HG03097 (cell line): ENCODE results near the gene RNF220.
A peak's percentile ranks its signal among the peaks of the same experiment; 100 is the strongest.

Experiments
- ATAC-seq: cut with Tn5 transposase; IDR thresholded peaks from one replicate; pipeline ENCODE4 v1.9.1; 2021; ENCODE audit not compliant: unreplicated experiment, low FRiP score

The RNF220 gene

DNA sequence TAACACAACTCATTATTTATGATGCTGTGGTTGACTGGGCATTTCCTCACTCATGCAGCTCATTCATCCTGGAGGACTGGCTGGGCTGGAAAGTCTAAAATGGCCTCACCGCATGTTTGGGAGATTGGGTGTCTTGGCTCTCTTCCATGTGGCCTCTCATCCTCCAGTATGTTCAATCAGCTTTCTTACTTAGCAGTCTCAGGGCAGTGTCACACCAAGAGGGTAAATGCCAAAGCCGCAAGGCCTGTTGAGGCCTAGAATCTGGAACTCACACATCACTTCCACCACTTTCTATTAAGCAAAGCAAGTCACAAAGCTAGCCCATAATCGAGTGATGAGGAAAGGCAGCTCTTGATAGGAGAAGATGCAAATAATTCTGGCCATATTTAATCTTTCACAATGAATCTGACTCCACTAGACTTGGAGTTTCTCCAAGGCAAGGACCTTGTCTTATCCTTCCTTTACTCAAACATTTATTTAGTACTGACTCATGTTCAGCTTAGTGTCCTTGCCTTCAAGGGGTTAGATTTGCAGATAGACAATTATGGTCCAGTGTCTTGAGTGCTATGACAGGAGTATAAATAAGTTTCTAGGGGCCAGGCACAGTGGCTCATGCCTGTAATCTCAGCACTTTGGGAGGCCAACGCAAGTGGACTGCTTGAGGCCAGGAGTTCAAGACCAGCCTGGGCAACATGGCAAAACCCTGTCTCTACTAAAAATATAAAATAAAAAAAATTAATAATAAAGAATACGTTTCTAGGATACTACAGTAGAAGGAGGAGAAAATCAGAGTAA, 224.1 kb downstream of the RNF220 start:
- ATAC-seq, result no peak

DNA sequence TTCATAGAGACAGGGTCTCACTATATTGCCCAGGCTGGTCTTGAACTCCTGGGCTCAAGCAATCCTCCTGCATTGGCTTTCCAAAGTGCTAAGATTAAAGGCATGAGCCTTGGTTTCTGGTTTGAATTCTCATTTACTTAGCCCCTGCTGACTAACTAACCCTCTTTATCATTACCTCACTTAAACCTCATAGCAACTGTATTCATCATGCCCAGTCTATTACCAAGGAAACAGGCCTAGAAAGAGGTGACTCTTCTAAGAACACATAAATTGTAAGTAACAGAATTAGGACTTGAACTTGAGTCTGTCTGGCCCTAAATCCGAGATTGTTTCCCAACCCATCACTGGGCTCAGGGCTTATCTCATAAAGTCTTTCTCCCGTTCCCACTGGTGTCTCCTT, 225.1 kb downstream of the RNF220 start:
- ATAC-seq, result no peak

DNA sequence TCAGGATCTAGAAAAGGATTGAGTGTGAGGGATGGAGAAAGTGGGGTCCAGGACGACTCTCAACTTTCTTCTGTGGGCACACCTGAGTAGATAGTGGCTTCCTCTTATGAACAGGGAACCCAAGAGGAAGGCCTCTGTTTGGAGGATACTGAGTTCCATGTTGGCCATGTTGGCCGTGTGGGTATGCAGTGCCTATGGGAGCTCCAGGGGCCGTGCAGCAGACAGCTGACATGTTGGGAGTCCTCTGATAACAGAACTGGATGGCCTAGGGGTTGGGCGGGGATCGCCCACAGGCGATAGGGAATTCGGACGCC, 226.2 kb downstream of the RNF220 start:
- no peak for ATAC-seq

DNA sequence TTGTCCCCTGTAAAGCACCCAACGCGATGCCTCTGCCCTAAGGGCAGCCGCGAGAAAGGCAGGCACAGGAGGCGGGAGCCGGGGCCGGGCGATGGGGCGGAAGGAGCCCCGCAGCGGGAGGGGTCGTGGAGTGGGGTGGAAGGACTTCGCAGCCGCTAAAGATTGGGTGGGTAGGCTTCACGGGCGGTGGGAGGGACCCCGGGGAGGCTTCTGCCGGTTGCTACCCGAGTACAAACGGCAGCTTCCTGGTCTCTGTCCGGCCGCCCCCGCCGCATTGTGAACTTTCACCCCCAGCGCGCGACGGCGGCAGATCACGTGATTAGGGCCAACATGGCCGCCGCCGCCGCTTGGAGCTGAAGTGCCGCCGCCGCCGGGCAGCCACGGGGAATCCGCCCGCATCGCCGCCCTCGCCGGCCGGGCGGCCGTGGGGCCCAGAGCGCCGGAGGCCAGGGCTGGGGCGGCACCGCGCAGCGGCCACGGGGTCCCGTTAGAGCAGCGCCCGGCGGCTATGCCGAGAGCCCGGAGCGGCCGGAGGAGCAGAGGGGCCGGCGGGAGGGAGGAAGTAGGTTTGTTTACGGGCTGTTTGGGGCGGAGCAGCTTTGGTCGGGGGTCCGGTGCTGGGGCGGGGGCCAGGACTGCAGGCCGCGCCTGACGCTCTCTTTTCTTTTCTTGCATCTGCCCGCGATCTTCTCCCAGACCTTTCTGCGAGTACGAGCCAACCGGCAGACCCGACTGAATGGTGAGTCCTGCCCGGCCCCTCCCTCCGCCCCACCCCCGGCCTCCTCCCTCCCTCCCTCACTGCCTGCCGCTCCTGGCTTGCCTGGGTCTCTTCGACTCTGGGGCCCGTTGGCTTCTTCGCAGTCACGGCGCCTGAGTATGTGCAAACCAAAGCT, 226.8 kb downstream of the RNF220 start:
- ATAC-seq, result peak; percentile 65

DNA sequence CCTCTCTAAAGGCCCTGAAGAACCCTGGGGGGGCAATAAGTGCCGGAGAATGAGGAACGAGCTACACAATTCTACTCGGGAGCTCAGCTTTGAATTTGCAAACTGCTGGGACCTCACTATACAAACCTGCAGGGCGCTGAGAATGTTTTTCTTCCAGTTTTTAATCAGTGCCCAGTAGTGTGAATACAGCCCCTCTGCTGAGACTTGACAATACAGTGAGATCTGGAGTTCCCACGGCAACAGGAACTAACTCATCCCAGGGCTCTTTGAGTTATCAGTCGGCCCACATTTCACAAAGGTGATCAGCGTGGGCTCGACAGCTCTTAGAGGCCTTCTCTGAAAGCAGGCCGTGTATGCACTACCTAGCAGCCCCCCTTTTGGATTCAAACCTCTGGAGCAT, 227.5 kb downstream of the RNF220 start:
- no peak for ATAC-seq

DNA sequence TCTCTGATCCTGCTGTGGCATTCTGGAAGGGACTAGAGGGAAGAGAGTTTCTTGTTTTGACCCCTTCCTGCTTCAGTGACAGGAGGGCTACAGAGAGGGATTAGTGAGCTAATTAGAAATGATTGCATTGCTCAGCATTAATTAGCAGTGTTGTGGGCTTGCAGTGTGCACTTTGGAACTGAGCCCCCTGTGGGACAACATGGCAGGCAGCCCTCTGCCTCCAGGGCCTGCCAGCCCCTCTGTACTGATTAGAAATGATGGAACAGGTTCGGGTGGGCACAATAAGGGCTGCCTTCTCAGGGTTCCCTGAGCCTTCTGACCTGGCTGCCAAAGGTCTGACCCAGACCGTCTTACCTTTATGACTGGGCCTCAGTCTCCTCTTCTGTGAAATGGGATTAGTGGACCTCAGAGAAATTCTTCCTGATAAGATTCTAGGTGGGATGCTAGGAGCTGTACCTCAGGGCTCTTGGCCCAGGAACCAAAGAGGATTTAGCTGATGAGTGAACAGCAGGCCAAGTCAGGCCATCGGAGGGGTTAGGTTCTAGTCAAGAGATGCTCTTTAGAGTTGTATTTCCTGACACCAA, 229.6 kb downstream of the RNF220 start:
- ATAC-seq, result no peak

DNA sequence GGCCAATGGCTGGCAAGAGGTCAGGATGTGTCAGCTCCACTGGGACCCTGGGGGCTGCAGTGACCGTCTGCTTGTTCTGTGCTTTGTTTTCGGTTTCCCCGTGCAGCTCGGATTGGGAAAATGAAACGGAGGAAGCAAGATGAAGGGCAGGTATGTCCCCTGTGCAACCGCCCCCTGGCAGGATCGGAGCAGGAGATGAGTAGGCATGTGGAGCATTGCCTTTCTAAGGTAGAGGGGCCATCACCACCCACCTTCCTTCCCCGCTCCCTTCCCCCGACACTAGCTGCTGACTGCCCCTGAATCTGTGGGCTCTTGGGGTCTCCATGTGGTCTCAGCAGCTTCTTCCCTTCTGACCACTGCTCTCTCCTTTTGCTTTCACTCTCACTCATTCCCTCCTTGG, 230.4 kb downstream of the RNF220 start:
- ATAC-seq, result no peak

DNA sequence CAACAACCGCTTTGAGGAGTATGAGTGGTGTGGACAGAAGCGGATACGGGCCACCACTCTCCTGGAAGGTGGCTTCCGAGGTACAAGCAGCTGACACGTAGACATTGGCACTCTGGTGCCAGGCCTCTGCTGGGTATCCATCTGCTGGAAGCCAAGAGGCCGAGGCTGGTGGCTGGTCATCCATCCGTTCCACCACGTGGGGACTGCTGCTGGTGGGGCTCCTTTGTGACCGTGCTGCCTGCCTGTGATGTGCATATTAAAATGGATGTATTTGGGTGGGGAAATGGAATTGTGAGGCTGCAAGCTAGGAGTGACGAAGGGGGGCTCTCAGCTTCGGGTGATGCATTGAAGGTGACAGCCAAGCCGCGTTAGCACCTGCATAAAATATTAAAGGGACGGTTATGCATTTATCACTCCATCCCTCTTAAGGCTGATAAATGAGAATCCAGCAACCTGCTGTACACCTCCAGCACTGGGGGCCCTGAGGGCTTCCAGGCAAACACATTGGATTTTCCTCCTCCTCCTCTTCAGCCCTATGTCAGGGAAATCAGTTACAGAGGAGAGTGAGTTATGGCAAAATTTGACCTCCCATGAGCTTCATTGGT, 231.1 kb downstream of the RNF220 start:
- ATAC-seq, result no peak

DNA sequence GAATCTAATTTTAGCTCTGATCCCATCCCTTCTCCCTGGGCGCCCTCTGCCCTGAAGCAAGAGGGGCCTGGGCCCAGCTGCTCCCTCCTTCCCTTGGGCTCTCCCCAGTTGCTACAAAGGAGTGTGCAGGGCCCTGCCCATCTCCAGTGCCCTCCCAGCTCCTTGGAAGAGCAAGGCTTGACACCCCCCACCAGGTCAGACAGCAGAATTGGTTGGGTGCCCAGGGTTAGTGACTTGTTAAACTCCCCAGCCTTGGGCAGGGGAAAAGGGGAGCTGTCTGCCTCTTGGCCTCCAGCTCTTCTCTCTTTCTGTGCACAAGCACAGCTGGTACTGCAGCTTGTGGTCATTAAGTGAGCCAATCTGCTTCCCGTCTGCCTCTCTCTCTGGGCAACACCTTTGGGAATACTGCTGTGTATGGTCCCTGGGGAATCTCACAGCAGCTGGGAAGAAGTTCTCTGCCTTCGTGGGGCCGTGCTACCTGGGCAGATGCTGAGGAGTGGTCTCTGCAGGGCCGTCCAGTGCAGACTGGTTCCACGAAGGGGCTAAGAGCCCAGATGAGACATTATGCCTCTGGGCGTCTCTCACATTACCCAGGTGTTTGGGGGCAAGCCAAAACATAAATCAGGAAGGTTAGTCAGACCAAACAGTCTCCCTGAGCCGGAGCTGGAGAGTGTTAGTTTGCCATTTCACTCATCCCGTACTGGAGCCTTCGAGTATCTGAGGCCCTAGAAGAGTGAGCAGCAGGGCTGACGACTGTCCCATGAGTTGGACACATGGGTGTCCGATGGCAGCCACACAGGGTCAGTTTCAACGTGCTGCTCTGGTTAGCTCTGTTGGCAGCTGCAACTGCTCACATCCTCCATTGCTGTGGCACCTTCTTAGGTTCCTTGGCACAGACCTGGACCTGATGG, 231.9 kb downstream of the RNF220 start:
- ATAC-seq, result no peak

DNA sequence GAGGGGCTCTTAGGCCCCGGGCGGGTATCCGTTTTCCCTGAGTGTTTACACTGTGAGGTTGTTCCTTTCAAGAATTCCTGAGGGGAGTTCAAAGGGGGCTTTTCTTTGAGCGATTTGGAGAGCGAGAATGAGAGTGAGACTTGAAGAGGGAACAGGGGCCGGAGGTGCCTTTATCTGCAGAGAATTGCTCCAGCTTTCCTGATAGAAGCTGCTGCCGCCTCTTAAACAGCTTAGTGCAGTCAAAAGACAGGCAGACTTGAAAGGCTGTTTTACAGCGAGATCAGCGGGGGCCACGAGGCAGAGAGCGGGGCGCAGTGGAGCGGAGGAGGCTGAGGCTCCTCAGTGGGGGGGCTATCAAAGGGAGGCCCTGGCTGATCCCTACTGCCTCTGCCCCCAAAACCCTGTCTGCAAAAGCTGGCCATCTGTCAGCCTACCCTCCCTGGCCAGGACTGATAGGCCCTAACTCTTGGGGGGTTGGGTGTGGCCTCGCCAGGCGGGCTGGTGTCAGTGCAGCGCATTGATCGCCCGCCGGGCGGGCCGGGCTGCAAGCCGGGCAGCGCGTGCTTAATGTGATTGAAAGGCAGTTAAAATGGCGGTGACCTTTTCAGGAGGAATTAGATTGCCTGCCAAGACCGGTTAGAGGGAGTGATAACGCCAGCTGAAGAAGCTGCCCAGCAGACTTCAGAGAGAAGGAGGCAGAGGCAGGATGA, 232.8 kb downstream of the RNF220 start:
- no peak for ATAC-seq

DNA sequence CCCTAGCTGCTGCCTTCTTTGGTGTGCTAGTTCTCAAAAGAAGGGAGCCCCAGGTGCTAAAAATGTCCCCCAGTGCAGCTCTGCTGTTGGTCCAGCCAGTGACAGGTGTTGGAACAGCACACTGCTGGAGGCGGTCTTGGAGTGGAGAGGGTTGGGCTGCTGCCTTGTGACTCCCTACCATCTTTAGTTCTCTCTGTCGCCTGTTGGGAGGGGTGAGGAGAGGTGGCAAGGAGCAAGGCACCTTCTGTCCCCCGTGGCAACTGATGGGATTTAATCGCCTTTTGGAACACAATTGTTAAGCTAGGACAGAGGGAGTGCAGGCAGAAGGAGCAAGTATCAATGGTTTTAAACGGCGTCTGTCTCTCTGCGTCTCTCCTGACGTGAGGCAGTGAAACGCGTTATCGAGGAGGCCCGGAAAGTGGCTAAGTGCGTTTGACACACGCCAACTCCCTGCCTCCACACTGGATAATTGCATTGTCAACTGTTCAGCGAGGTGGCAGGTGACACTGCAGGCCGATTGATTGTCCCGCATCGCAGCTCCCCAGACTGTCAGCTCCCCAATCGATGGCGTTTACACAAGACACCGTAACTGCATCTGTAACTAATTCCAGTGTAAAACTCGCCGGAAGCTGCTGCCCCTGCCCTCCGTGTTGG, 235.3 kb downstream of the RNF220 start:
- no peak for ATAC-seq

DNA sequence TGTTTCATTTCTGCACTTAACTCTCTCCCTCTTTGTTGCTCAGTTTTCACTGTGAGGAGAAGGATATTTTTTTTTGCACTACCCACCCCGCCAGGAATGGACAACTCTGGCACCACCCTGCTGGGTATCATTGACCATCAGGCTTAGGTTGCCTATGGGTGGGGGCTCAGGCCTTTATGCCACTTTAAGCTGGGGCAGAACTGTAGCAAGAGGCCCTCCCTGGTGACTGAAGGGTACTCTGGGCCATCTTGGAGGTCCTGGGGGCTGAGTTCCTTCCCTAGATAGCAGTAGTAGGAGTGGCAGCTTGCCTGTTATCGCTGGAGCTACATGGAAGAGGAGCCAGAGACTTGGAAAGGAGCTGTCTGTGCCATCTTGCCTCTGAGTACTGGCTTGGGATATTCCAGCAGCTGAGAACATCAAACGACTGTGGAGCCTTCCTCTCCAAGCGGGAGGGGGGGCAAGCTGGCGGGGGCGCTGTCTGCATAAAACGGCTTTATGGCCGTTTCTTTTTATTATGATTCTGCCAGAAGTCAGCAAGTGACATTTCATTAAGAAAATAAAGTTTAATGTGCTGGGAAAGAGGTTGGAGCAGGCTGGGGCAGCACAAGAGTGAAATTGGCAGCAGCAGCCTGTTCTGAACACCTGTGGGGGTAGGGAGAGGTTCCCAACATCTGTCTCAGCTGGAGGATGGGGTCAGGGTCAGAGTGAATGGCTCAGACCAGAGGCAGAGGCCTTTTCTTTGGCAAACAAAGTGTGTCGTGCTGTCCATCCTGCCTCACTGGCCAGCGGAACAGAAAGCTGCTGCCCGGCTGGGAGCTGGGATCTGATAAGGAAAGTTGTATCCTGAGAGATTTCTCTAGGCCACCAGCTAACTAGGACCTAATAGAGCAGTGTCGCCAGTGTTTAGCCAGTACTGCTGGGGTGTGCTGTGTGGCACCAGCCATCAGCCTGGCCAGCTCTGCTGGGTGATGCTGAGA, 236.4 kb downstream of the RNF220 start:
- no peak for ATAC-seq

DNA sequence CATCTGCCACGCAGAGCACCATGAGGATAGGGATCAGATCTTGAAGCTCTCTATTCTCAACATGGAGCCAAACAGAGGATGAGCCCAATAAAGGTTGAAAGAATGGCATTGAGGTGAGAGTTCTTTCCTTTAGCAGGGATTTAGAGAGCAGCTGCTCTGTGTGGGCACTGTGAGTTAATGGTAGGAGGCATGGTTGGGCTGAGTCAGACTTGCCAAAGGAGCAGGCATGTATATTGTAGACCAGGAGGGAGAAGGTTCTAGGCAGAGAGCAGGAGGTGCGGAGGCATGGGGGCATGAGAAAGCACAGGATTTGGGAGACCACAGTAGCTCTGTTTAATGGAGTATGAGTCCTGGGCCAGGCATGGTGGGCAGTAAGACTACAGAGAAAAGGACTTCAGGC, 237.2 kb downstream of the RNF220 start:
- no peak for ATAC-seq

DNA sequence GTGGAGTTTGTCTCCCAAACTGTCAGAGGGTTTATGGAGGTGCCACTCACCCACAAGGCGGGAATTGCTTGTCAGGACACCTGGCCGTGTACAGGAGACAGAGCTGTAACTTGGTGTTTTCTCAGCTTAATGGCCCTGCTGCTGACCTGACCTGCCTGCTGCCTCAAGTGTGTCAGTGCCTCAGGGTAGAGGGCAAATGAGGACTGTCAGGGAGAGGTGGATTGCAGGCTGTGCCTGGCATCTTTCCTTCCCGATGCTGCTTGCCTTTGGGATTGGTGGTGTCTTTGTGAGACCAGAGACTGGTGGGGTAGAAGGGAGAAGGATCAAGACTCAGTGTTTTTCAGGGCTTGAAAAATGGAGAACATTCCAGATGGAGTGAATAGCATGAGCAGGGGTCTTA, 237.9 kb downstream of the RNF220 start:
- ATAC-seq, result no peak

DNA sequence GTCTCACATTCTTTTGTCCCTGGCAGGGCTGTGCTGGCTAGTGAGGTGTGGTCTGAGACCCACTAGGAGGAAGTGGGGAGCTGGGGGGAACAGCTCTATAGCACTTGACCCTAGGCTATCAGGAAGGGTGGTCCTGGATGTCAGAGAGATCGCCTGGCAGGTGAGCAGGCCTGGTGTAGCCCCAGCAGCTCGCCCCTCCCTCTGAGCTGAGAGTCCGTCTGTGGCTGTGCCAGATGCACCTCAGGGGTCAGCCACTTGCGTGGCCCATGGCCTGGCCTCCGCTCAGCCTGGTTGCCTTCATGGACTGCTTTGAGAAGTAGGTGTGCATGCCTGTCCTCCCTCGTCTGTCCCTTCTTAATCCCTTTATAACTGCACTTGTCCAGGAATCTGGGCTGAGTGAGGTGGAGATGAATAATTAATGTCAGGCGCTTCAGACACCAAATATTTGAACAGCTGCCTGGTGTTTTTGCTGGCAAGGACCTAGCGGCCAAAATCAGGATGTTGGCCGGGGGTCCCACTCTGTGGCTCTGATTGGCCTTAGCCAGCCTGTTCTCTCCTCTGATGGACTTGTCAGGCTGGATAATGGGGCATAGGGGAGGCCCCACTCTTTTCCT, 238.8 kb downstream of the RNF220 start:
- ATAC-seq, result no peak

DNA sequence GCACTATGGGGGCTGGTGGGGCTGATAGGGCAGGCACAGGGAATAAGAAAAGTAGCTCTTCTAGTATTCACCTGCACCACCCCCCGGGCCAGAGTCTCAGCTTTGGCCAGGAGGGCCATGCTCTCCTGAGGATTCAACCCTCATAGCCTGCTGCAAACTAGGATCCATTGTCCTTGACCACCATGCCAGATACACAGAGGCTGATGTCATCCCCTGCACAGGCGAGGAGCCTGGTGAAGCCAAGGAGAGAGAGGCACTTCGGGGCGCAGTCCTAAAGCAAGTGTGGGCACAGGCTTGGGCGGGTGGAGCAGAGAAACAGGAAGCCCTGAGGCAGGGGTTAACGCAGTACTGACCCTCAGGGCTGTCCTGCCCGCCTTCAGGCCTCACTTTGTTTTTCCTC, 239.8 kb downstream of the RNF220 start:
- no peak for ATAC-seq

DNA sequence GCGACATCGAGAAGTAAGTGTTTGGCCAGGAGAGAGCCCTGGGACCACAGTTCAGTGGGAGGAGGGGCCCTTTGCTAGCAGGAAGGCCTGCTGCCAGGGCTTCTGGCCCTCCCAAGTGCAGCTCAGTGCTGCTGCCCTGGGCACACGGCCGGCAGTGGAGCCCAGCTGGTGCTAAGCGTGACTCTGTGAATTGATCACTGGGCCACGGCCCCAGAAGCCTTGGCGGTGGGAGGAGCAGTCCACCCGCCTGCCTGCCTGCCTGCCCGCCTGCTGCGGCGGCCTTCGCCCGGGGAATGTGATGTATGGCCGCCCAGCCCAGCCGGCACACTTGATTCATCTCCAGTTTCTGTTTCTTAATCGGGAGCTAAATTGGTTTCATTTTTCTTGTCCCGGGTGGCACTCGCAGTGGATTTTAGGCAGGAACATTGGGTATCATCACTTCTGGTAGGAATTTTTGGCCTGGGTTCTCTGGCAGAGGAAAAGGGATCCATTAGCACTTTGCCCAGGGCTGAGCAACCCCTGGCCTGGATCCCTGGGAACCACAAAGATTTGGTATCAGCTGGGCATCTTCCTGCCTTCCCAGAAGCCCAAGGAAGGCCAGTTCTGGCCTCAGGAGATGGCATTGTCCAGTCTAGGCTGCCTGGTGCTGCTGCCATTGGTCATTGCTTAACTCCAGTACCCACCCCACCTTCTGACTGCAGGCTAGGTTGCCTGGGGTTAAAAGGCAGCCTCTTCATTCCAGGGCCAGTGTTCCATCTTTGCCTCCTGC, 240.6 kb downstream of the RNF220 start:
- no peak for ATAC-seq
